ENCODE results near the gene RTN4RL1. TPM values are rescaled to one million over a fixed set of nuclear protein-coding genes. Genes with fewer than 3 reads are reported as not detected.
"Not testable (repeated sequence)": the region's sequence is repeated elsewhere in the genome, so short reads cannot be mapped to it uniquely, and the experiment has no call there.

RTN4RL1 gene
- polyA plus RNA-seq, 2 donors, result 0.89 to 2.0 TPM

DNA sequence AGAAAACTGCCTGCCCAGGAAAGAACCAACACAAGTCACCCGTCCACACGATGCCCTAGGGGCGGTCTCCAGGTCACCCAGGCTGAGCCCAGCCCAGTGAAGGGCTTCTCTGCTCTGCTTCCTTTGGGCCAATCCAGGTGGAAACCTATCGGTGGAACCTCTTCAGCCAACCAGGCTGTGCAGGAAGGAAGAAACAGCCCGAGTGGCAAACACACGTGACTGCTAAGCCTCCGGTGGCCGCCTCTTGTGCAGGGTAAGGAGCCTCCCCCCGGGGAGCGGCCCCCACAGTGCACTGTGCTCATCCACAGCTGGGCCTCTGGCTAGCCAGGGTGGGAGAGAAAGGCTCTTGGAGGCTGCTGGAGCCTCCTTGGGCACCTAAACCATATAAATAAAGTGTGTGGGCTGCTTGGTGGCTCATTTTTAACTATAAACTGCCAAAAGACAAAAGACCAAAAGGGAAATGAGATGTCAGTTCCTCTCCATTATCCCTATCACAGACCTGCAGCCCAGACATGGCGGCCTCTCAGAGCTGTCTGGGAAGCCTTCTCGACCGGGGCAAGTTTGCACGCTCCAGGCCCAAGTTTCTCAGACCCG lies 2.4 kb downstream of the RTN4RL1 start:
- 74 to 80% methylated on average over 15 of the region's 15 CpGs for WGBS, 2 donors
- Histone ChIP-seq H3K27me3 (ENCODE audit: control insufficient read depth in 1 of 2, insufficient read depth in 2 of 2, low read length in 2 of 2) (no peaks in the 10 kb centered on the region), H3K36me3 (ENCODE audit: control insufficient read depth in 2 of 2, insufficient read depth in 2 of 2, low read length in 1 of 2) (no peaks in the 10 kb centered on the region), H3K27ac (ENCODE audit: low read depth in 2 of 2, low read length in 1 of 2) (no peak overlapping the region), H3K9me3 (ENCODE audit: control insufficient read depth in 2 of 2, insufficient read depth in 1 of 2, low read depth in 1 of 2, low read length in 1 of 2) (peaks cover 0 to 2% of the 10 kb centered on the region in 2 donors), H3K4me1 (ENCODE audit: control insufficient read depth in 2 of 2, insufficient read depth in 2 of 2, low read length in 1 of 2) (peaks cover 7 to 8% of the 10 kb centered on the region in 2 donors), H3K4me3 (ENCODE audit: low read depth in 1 of 2, low read length in 2 of 2) (no peak overlapping the region)

DNA sequence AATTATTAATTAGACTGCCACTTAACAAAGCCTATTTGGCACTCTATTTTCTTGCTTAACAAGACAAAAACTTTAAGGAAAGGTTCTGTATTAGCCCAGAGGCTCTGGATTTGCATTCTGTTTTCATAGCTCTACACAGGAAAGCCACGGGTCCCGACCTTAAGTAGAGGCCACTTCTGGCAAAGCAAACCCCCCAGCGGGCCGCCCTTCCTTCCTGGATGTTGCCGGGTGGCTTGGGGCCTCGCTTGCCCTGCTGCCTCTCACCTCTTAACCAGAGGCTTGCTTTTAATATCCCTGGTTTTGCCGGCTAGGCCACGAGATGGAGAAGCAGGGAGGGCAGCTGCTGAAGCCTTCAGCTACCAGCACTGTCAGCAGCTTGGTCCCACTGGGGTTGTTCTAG lies 4.4 kb downstream of the RTN4RL1 start:
- peaks cover 0 to 2% of the 10 kb centered on the region in 2 donors for H3K9me3 ChIP-seq (ENCODE audit: control insufficient read depth in 2 of 2, insufficient read depth in 1 of 2, low read depth in 1 of 2, low read length in 1 of 2)
- peaks cover 4 to 14% of the 10 kb centered on the region in 2 donors for H3K4me1 ChIP-seq (ENCODE audit: control insufficient read depth in 2 of 2, insufficient read depth in 2 of 2, low read length in 1 of 2)
- no peak overlapping the region for H3K27ac ChIP-seq (ENCODE audit: low read depth in 2 of 2, low read length in 1 of 2)
- H3K27me3 ChIP-seq (ENCODE audit: control insufficient read depth in 1 of 2, insufficient read depth in 2 of 2, low read length in 2 of 2), result no peaks in the 10 kb centered on the region
- WGBS, 2 donors, result 47 to 64% methylated on average over 8 of the region's 8 CpGs
- no peak overlapping the region for H3K4me3 ChIP-seq (ENCODE audit: low read depth in 1 of 2, low read length in 2 of 2)
- H3K36me3 ChIP-seq (ENCODE audit: control insufficient read depth in 2 of 2, insufficient read depth in 2 of 2, low read length in 1 of 2), result no peaks in the 10 kb centered on the region

DNA sequence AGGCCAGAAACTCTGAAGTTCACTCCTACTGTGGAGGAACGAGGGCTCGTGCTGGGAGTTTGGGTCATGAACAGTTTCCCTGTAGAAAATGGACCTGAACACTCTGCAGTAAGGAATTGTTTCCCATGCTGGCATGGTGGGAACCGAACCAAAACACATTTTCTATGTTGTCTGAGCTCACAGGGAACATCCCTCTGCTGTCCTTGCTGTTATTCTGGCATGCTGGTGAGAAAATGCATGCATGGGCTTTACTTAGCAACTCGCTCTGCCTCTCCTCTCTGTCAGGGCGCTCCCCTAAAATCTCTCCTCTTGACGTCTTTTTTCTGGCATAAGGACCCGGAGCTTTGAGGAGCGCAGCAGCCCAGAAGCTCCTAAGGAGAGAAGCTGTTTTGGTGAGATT lies 5.4 kb downstream of the RTN4RL1 start:
- WGBS, 2 donors, result 74 to 83% methylated on average over 8 of the region's 8 CpGs
- no peak overlapping the region for H3K27ac ChIP-seq (ENCODE audit: low read depth in 2 of 2, low read length in 1 of 2)
- H3K4me3 ChIP-seq (ENCODE audit: low read depth in 1 of 2, low read length in 2 of 2), result no peak overlapping the region
- no peaks in the 10 kb centered on the region for H3K36me3 ChIP-seq (ENCODE audit: control insufficient read depth in 2 of 2, insufficient read depth in 2 of 2, low read length in 1 of 2)
- H3K27me3 ChIP-seq (ENCODE audit: control insufficient read depth in 1 of 2, insufficient read depth in 2 of 2, low read length in 2 of 2), result no peaks in the 10 kb centered on the region
- peaks cover 3 to 12% of the 10 kb centered on the region in 2 donors for H3K4me1 ChIP-seq (ENCODE audit: control insufficient read depth in 2 of 2, insufficient read depth in 2 of 2, low read length in 1 of 2)
- peaks cover 0 to 2% of the 10 kb centered on the region in 2 donors for H3K9me3 ChIP-seq (ENCODE audit: control insufficient read depth in 2 of 2, insufficient read depth in 1 of 2, low read depth in 1 of 2, low read length in 1 of 2)

DNA sequence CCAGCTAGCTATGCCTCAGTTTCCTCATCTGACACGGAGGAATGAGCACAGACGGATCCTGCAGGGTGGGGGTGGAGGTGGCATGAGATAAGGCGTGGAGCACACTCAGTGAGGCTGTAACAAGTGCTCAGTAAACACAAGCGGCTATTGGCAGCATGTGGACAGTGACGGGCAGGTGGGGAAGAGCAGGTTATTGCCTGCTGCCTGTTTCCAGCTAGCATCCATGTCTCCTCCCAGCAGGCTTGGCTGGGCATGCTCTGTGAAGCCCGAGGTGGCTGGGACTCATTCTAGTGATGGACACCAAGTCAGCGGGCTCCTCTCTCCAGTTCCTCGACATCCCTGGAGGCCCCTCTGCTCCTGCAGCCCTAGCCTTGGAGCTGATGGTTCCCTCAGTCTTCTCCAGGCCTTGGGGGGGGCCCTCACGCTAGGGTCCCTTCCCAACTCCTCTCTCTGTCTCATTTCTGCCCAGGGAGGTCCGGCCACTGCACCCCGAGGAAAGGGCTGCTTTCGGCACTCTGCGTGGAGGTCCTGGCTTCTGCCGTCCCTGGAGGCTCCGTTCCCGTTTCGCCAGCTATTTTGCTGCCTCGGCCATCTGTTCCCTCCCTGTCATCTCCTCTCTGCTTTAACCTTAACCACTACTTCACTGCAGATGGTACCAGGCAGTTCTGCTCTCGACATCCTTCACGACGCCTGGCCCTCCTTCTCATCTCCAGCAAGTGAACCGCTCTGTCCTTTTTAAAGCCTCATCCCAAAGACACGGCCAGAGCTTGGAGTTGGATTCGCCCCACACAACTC lies 6.2 kb downstream of the RTN4RL1 start:
- H3K4me3 ChIP-seq (ENCODE audit: low read depth in 1 of 2, low read length in 2 of 2), result no peak overlapping the region
- H3K4me1 ChIP-seq (ENCODE audit: control insufficient read depth in 2 of 2, insufficient read depth in 2 of 2, low read length in 1 of 2), result peaks cover 6 to 12% of the 10 kb centered on the region in 2 donors
- 71 to 72% methylated on average over 24 of the region's 24 CpGs for WGBS, 2 donors
- peaks cover 0 to 2% of the 10 kb centered on the region in 2 donors for H3K9me3 ChIP-seq (ENCODE audit: control insufficient read depth in 2 of 2, insufficient read depth in 1 of 2, low read depth in 1 of 2, low read length in 1 of 2)
- no peaks in the 10 kb centered on the region for H3K27me3 ChIP-seq (ENCODE audit: control insufficient read depth in 1 of 2, insufficient read depth in 2 of 2, low read length in 2 of 2)
- H3K36me3 ChIP-seq (ENCODE audit: control insufficient read depth in 2 of 2, insufficient read depth in 2 of 2, low read length in 1 of 2), result no peaks in the 10 kb centered on the region
- no peak overlapping the region for H3K27ac ChIP-seq (ENCODE audit: low read depth in 2 of 2, low read length in 1 of 2)

DNA sequence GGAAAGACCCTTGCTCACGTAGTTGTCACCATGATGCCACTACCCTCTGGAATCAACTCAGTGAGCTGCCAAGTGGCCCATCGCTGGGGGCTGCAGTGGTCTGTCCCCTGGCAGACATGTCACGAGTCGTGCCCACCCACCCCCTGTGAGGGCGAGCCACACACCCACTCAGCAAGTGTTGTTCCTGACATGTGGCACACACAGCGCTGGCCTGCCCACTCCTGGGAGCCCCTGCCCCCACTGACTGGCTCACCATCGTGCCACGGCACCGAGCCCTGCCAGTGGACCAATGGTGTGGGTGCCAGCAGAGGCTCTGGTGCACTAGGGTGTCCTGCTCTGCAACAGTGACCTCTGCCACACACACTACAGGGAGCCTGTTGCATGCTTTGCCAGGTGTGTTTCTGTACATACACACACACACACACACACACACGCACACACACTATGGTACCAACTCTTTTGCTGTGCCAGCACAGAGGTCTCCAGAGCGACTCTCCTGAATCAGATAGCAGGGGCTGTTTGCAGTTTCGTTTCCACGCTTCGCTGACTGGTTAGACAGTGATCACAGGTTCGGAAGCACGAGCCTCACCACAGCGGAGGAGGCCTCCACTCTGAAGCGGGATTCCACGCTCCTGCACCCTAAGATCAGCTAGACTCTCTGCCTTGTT lies 7.7 kb downstream of the RTN4RL1 start:
- Histone ChIP-seq H3K9me3 (ENCODE audit: control insufficient read depth in 2 of 2, insufficient read depth in 1 of 2, low read depth in 1 of 2, low read length in 1 of 2) (peaks cover 0 to 2% of the 10 kb centered on the region in 2 donors), H3K27ac (ENCODE audit: low read depth in 2 of 2, low read length in 1 of 2) (no peak overlapping the region), H3K36me3 (ENCODE audit: control insufficient read depth in 2 of 2, insufficient read depth in 2 of 2, low read length in 1 of 2) (no peaks in the 10 kb centered on the region), H3K4me1 (ENCODE audit: control insufficient read depth in 2 of 2, insufficient read depth in 2 of 2, low read length in 1 of 2) (peaks cover 6 to 12% of the 10 kb centered on the region in 2 donors), H3K4me3 (ENCODE audit: low read depth in 1 of 2, low read length in 2 of 2) (no peak overlapping the region), H3K27me3 (ENCODE audit: control insufficient read depth in 1 of 2, insufficient read depth in 2 of 2, low read length in 2 of 2) (no peaks in the 10 kb centered on the region)
- WGBS, 2 donors, result 82 to 88% methylated on average over 19 of the region's 19 CpGs

DNA sequence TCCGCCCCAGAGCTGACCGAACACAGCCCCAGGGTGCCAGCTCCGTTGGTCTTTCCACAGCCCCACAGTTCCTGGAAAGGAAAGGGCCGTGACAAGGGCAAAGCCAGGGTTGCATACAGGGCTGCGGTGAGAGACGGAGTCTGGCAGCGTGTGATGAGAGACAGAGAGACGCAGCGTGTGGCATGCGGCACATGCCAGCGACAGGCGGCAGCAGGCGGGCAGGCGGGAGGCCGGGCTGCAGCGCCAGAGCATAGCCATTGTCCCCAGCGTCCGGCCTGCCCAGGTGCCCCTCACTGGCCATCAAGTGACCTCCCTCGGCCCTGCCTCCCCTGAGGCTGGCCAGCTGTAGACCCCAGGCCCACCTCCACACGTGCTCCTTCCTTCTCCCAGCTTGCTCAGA lies 8.6 kb downstream of the RTN4RL1 start:
- H3K9me3 ChIP-seq (ENCODE audit: control insufficient read depth in 2 of 2, insufficient read depth in 1 of 2, low read depth in 1 of 2, low read length in 1 of 2), result peaks cover 0 to 2% of the 10 kb centered on the region in 2 donors
- no peak overlapping the region for H3K27ac ChIP-seq (ENCODE audit: low read depth in 2 of 2, low read length in 1 of 2)
- no peaks in the 10 kb centered on the region for H3K36me3 ChIP-seq (ENCODE audit: control insufficient read depth in 2 of 2, insufficient read depth in 2 of 2, low read length in 1 of 2)
- WGBS, 2 donors, result 66 to 73% methylated on average over 20 of the region's 20 CpGs
- peaks cover 6 to 15% of the 10 kb centered on the region in 2 donors for H3K4me1 ChIP-seq (ENCODE audit: control insufficient read depth in 2 of 2, insufficient read depth in 2 of 2, low read length in 1 of 2)
- no peaks in the 10 kb centered on the region for H3K27me3 ChIP-seq (ENCODE audit: control insufficient read depth in 1 of 2, insufficient read depth in 2 of 2, low read length in 2 of 2)
- H3K4me3 ChIP-seq (ENCODE audit: low read depth in 1 of 2, low read length in 2 of 2), result no peak overlapping the region

DNA sequence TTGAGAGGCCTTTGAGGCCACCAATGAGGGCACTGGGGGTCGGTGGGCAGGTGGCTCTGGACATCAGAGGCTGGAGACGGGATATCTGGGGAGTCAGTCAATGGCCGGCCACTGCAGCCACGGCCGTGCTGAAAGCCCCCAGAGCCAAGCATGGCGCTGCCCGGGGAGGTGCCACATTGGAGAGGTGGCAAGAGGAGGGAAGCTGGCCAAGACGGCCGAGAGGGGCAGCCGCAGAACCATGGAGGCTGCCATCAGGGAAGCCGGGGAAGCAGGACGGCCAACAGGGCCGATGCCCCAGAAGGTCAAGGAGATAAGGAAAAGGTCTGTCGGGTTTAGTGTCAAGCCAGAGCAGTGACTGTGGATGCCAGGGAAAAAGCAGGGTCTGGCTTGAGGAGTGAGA lies 9.8 kb downstream of the RTN4RL1 start:
- Histone ChIP-seq H3K27ac (ENCODE audit: low read depth in 2 of 2, low read length in 1 of 2) (no peak overlapping the region), H3K4me1 (ENCODE audit: control insufficient read depth in 2 of 2, insufficient read depth in 2 of 2, low read length in 1 of 2) (peaks cover 6 to 17% of the 10 kb centered on the region in 2 donors)
- 88% methylated on average over 14 of the region's 14 CpGs for WGBS, 2 donors

DNA sequence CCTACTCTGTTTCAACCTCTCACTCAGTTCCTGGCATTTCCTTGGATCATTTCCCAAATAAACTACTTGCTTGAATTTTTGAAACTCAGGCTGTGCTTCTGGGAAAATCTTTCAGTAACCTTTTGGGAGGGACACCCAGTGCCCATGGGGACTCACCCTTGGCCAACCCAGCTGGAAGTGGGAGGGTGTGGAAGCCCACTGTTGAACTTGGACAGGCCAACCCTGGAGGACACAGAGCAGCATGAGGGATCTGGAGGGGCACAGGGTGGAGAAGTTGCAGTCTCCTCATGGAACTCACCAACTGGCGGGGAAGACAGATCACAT lies 11.2 kb downstream of the RTN4RL1 start:
- H3K4me1 ChIP-seq (ENCODE audit: control insufficient read depth in 2 of 2, insufficient read depth in 2 of 2, low read length in 1 of 2), result peaks cover 5 to 16% of the 10 kb centered on the region in 2 donors

More for the DNA sequence above, 9.8 kb downstream of the RTN4RL1 start:
- H3K9me3 ChIP-seq (ENCODE audit: control insufficient read depth in 2 of 2, insufficient read depth in 1 of 2, low read depth in 1 of 2, low read length in 1 of 2), result peaks cover 0 to 2% of the 10 kb centered on the region in 2 donors
- H3K4me3 ChIP-seq (ENCODE audit: low read depth in 1 of 2, low read length in 2 of 2), result no peak overlapping the region
- no peaks in the 10 kb centered on the region for H3K27me3 ChIP-seq (ENCODE audit: control insufficient read depth in 1 of 2, insufficient read depth in 2 of 2, low read length in 2 of 2)
- H3K36me3 ChIP-seq (ENCODE audit: control insufficient read depth in 2 of 2, insufficient read depth in 2 of 2, low read length in 1 of 2), result no peaks in the 10 kb centered on the region

DNA sequence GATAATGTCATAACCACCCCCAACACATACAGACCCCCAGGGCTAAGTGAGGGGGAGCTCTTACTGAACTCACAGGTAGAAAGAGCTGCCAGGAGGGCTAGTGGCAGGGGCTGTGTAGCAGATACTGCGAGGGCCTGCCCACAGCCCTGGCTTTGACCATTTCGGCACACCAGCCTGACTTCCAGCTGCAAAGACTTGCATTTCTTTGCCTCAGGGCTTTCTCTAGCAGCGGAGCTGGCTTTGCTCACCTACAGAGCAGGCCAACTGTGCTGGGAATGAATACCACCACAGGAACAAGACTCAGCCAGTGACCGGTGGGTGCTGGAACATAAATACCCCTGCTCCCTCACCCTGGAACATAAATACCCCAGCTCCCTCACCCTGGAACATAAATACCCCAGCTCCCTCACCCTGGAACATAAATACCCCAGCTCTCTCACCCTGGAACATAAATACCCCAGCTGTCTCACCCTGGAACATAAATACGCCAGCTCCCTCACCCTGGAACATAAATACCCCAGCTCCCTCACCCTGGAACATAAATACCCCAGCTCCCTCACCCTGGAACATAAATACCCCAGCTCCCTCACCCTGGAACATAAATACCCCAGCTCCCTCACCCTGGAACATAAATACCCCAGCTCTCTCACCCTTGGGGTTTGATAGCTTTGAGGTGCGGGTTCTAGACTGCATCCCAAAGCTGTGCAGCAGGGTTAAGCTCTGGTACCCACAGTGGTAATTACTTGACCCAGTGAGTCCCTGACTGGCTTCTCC lies 11.7 kb downstream of the RTN4RL1 start:
- peaks cover 3 to 12% of the 10 kb centered on the region in 2 donors for H3K4me1 ChIP-seq (ENCODE audit: control insufficient read depth in 2 of 2, insufficient read depth in 2 of 2, low read length in 1 of 2)

More for the DNA sequence above, 11.2 kb downstream of the RTN4RL1 start:
- 98 to 100% methylated on average over 1 of the region's 1 CpG for WGBS, 2 donors
- H3K27ac ChIP-seq (ENCODE audit: low read depth in 2 of 2, low read length in 1 of 2), result no peak overlapping the region
- no peaks in the 10 kb centered on the region for H3K36me3 ChIP-seq (ENCODE audit: control insufficient read depth in 2 of 2, insufficient read depth in 2 of 2, low read length in 1 of 2)
- H3K27me3 ChIP-seq (ENCODE audit: control insufficient read depth in 1 of 2, insufficient read depth in 2 of 2, low read length in 2 of 2), result no peaks in the 10 kb centered on the region
- H3K4me3 ChIP-seq (ENCODE audit: low read depth in 1 of 2, low read length in 2 of 2), result no peak overlapping the region
- peaks cover 0 to 2% of the 10 kb centered on the region in 2 donors for H3K9me3 ChIP-seq (ENCODE audit: control insufficient read depth in 2 of 2, insufficient read depth in 1 of 2, low read depth in 1 of 2, low read length in 1 of 2)

More for the DNA sequence above, 11.7 kb downstream of the RTN4RL1 start:
- not testable (repeated sequence) for H3K4me3 ChIP-seq (ENCODE audit: low read depth in 1 of 2, low read length in 2 of 2); H3K9me3 ChIP-seq (ENCODE audit: control insufficient read depth in 2 of 2, insufficient read depth in 1 of 2, low read depth in 1 of 2, low read length in 1 of 2); H3K36me3 ChIP-seq (ENCODE audit: control insufficient read depth in 2 of 2, insufficient read depth in 2 of 2, low read length in 1 of 2); H3K27me3 ChIP-seq (ENCODE audit: control insufficient read depth in 1 of 2, insufficient read depth in 2 of 2, low read length in 2 of 2); H3K27ac ChIP-seq (ENCODE audit: low read depth in 2 of 2, low read length in 1 of 2)
- 73 to 83% methylated on average over 6 of the region's 6 CpGs for WGBS, 2 donors

Measured in esophagus (tissue), 2 donors.